Measurements from ENCODE around the gene STAG1. TPM values are rescaled to one million over a fixed set of nuclear protein-coding genes. Genes with fewer than 3 reads are reported as not detected.

Gene STAG1
- total and polyA plus RNA-seq, 2 experiments from 2014 or later = 9.0 to 21.9 TPM

DNA sequence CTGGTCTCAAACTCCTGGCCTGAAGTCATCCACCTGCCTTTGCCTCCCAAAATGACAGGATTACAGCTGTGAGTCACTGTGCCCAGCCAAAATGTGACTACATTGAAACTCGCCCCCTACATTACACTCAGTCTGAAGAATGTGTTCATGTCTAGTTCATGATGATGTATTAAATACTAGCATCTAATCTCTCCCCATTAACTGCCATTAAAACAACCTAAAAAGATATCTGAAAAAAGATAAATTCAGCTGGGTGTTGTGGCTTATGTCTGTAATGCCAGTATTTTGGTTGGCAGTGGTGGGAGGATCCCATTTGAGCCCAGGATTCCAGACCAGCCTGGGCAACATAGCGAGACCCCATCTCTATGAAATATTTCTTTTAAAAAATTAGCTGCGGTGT, 342.6 kb downstream of the STAG1 start (continued):
- TF ChIP-seq ZNF462 (CRISPR knock-in tag; IDR thresholded peaks at IDR 0.05) (no peak), ZNF114 (CRISPR knock-in tag; IDR thresholded peaks at IDR 0.05) (no peak), EZH2 (IDR thresholded peaks at IDR 0.05; ENCODE audit: low read depth, unreplicated experiment) (no peak), ZNF331 (CRISPR knock-in tag; IDR thresholded peaks at IDR 0.05; ENCODE audit: low read depth) (no peak), NANOG (IDR thresholded peaks at IDR 0.05; ENCODE audit: borderline replicate concordance) (no peak), ETS1 (IDR thresholded peaks at IDR 0.05) (no peak), STAT1 (IDR thresholded peaks at IDR 0.05; ENCODE audit: unreplicated experiment) (no peak)

DNA sequence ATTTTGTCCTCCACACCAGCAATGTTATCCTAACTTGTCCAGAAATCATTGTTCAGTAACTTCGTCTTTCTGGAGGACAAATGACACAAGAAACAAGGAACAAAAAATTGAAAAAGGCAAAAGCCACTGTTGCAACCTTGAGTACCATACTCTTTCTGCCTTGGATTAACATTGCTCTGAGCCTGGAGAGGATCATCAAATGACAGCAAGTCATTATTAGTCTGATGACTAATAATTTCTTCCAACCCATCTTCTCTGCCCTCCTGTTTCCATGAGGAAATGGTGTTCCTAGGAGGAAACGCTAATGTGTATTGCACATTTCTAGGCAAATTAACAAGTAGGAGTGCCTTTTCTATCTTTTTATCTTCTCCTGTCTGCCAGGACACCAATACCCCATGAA, 348.1 kb downstream of the STAG1 start:
- Histone ChIP-seq H4K20me1 (replicated peaks; ENCODE audit: insufficient read depth) (no peaks in the 10 kb centered on the region), H3K4me3 (no peak overlapping the region), H3K9me2 (ENCODE audit: insufficient read depth) (no peaks in the 10 kb centered on the region), H3K79me2 (replicated peaks; ENCODE audit: insufficient read depth) (no peaks in the 10 kb centered on the region), H2AFZ (no peak overlapping the region), H3K27me3 (ENCODE audit: insufficient read depth) (no peaks in the 10 kb centered on the region), H3K4me2 (no peak overlapping the region), H3F3A (replicated peaks; ENCODE audit: low read depth) (no peaks in the 10 kb centered on the region), H3K36me3 (ENCODE audit: insufficient read depth) (no peaks in the 10 kb centered on the region), H3K27ac (ENCODE audit: low read depth) (no peak overlapping the region), H3K4me1 (ENCODE audit: insufficient read depth) (no peaks in the 10 kb centered on the region)
- no peaks in the 10 kb centered on the region for H3K9me3 Mint-ChIP-seq
- H3K27ac Mint-ChIP-seq = no peak overlapping the region
- ATAC-seq (no peak), DNase-seq (ENCODE audit: low spot score) (no peak)
- no peaks in the 10 kb centered on the region for H3K4me1 Mint-ChIP-seq
- no peaks in the 10 kb centered on the region for H3K27me3 Mint-ChIP-seq (ENCODE audit: insufficient read depth, low read depth, poor library complexity)
- H3K36me3 Mint-ChIP-seq (ENCODE audit: low read depth) = no peaks in the 10 kb centered on the region
- H3K4me3 Mint-ChIP-seq = no peak overlapping the region
- no peak for TF ChIP-seq ETS1 (IDR thresholded peaks at IDR 0.05)
- no peak for TF ChIP-seq ZNF331 (CRISPR knock-in tag; IDR thresholded peaks at IDR 0.05; ENCODE audit: low read depth)
- no peak for TF ChIP-seq EZH2 (IDR thresholded peaks at IDR 0.05; ENCODE audit: low read depth, unreplicated experiment)
- no peak for TF ChIP-seq JUNB (IDR thresholded peaks at IDR 0.05; ENCODE audit: unreplicated experiment)
- no peak for TF ChIP-seq CREB1 (CRISPR knock-in tag; IDR thresholded peaks at IDR 0.05; ENCODE audit: low read depth)
- TF ChIP-seq, protein P1, sequence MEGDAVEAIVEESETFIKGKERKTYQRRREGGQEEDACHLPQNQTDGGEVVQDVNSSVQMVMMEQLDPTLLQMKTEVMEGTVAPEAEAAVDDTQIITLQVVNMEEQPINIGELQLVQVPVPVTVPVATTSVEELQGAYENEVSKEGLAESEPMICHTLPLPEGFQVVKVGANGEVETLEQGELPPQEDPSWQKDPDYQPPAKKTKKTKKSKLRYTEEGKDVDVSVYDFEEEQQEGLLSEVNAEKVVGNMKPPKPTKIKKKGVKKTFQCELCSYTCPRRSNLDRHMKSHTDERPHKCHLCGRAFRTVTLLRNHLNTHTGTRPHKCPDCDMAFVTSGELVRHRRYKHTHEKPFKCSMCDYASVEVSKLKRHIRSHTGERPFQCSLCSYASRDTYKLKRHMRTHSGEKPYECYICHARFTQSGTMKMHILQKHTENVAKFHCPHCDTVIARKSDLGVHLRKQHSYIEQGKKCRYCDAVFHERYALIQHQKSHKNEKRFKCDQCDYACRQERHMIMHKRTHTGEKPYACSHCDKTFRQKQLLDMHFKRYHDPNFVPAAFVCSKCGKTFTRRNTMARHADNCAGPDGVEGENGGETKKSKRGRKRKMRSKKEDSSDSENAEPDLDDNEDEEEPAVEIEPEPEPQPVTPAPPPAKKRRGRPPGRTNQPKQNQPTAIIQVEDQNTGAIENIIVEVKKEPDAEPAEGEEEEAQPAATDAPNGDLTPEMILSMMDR (conservative IDR thresholded peaks at IDR 0.05; ENCODE audit: low read depth in 2 of 2) = no peak
- TF ChIP-seq EZH2phosphoT487 (IDR thresholded peaks at IDR 0.05; ENCODE audit: unreplicated experiment) = no peak
- TF ChIP-seq POLR2AphosphoS5 (IDR thresholded peaks at IDR 0.05; ENCODE audit: low read depth) = no peak
- no peak for TF ChIP-seq STAT1 (IDR thresholded peaks at IDR 0.05; ENCODE audit: unreplicated experiment)
